HG03064 (cell line): ENCODE measurements around the gene FBXO10.
A peak's percentile ranks its signal among the peaks of the same experiment; 100 is the strongest.
"Not testable (repeated sequence)": the region's sequence is repeated elsewhere in the genome, so short reads cannot be mapped to it uniquely, and the experiment has no call there.

ENCODE experiments used
- ATAC-seq: cut with Tn5 transposase; IDR thresholded peaks from one replicate; pipeline ENCODE4 v1.9.1; 2021; ENCODE audit warnings: low read depth; ENCODE audit not compliant: unreplicated experiment

The FBXO10 gene, protein sequence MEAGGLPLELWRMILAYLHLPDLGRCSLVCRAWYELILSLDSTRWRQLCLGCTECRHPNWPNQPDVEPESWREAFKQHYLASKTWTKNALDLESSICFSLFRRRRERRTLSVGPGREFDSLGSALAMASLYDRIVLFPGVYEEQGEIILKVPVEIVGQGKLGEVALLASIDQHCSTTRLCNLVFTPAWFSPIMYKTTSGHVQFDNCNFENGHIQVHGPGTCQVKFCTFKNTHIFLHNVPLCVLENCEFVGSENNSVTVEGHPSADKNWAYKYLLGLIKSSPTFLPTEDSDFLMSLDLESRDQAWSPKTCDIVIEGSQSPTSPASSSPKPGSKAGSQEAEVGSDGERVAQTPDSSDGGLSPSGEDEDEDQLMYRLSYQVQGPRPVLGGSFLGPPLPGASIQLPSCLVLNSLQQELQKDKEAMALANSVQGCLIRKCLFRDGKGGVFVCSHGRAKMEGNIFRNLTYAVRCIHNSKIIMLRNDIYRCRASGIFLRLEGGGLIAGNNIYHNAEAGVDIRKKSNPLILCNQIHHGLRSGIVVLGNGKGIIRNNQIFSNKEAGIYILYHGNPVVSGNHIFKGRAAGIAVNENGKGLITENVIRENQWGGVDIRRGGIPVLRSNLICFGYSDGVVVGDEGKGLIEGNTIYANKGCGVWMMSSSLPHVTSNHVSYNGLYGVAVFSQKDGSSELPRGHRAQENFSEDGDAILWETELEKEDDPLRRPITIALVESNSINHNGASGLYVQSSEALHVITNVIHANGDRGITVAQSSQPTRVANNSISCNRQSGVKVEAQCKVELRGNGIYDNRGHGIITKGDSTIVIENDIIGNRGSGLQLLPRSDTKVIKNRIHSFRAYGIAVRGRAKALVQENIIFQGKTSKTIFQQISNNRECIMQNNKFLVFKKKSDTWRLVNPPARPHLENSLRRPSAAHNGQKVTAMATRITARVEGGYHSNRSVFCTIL

DNA sequence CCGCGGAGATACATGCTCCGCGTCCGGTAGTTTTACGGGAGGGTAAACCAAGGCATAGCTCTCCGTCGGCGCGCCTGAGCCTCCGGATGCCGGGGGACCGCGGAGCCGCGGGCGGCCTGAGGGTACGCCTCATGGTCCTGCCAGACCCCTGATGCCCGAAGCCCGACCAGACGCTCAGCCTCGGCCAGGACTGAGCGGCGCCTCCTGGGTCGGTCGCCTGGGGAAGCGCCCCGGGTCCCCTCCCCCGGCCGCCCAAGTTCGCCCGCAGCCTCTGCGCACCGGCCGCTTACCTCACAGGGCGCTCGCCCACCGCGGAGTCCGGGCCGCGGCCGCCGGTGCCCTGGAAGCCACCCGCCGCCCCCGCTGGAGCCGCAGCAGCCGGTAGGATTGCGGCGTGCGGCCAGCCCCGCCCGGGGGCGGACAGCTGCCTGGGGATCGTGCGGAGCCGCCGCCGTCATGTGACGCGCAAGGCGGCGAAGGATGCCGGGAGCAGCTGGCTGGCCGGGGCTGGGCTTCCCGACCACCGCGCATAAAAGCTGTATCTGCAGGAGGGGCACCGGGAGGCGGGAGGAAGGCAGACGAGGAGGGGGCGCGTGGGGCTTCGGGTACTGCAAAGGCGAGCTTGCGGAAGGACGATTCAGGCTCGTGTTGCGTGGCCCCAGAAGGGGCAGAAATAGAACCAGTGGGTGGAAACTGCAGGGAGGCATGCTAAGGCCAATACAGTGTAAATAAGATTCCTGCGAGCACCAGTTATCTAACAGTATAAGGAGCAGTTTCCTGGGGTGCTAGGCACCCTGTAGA lies at the start of gene FBXO10:
Gene FBXO10, minus strand, starts transcription at position 460 of the 801 bp plus-strand sequence. CDS start 34,612 bp downstream, outside the sequence.
- ATAC-seq: peak; percentile 77

DNA sequence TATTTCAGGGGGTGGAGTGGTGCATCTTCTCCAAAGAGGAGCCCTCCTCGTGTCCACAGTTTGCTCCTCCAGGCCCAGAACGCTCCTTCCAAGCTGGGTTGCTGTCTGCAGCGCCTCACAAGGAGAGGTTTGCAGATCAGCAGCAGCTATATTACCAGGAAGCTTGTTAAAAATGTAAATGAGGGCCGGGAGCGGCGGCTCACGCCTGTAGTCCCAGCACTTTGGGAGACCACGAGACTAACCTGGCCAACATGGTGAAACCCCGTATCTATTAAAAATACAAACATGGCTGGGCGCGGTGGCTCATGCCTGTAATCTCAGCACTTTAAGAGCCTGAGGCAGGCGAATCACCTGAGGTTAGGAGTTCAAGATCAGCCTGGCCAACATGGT lies 49.6 kb upstream of the FBXO10 start:
- no peak for ATAC-seq

DNA sequence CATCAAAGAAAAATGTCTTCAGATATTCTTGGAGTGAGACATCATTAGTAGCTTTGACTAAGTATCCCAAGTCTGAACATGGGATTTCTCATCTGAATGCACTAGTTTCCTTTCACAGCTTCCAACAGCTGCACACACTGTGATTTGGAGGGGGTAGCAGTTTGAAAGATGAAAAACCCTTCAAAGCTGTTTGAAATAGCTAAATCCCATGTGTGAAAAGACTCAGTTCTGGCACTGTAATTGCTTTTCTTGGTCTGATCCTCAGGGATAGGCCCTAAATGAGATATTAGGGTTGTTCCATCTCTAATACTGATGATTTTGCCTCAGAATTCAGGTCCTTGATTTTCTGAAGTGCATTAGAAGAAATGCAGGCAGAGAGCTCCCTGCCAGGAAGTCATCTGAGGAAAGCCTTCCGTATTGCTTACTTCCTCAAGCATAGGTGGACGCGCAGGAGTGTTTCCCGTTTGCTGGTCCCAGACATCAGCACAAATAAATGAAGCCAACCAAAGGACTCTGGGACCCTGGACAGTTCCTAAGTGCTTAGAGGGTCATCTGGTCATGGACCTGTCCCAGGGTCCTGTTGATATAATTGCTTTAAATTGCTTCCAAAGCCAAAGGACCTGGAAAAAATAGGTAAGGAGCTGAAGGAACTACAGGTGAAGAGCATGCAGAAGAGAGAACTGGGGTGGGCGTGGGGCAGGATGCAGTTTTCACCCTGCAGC lies 49.0 kb upstream of the FBXO10 start:
- no peak for ATAC-seq

DNA sequence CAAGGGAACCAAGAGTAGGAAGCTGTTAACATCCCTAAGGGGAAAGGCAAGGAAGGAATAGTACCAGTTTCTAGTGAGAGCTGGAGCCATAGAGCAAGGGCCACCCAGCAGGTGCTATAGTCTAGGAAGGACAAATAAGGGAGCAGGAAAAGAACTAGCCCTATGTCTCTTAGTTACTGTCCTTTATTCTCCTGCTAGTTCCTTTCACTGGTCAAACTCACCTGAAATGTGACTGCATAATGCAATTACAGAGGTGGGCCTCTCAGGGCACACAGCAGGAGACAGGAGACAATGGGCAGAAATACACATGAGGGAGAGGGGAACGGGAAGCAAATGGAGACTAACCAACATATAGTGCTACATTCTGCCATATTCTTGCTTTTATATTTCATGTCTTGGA lies 47.9 kb upstream of the FBXO10 start:
- no peak for ATAC-seq

DNA sequence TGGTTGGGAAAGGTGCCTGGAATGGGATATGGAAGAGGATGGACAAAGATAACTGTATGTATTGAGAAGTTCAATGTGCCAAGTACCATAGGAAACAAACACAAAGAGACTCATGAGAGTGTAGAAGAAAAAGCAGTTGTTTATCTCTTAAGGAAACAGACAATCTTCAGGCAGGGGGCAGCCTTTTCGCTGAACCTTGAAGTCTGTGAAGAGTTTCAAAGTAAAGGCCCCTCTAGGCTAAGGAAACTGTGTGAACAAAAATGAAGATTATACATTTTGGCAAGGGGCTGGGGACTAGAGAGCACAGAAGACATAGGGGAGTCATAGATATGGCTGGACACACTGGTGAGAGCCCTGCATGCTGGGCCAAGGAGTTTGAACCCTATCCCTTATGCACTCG lies 47.1 kb upstream of the FBXO10 start:
- no peak for ATAC-seq

DNA sequence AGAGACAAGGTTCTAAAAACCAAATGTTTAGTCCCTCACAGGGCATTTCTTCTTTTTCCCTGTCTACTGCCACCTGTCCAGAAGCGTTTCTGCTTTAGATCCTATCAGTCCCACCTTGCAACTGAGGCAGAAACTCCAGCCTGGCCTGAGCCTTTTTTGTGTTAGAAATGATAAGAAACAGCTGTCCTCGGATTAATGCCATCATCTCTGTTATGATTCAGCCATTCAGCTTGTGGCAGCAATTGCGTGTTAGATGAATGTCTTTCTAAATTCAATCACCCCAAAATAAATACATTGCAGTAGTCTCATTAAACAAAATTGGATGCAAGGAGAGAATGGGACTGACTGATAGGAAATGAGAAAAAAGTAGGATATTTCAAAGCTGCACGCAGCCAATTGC lies 46.3 kb upstream of the FBXO10 start:
- ATAC-seq: no peak

DNA sequence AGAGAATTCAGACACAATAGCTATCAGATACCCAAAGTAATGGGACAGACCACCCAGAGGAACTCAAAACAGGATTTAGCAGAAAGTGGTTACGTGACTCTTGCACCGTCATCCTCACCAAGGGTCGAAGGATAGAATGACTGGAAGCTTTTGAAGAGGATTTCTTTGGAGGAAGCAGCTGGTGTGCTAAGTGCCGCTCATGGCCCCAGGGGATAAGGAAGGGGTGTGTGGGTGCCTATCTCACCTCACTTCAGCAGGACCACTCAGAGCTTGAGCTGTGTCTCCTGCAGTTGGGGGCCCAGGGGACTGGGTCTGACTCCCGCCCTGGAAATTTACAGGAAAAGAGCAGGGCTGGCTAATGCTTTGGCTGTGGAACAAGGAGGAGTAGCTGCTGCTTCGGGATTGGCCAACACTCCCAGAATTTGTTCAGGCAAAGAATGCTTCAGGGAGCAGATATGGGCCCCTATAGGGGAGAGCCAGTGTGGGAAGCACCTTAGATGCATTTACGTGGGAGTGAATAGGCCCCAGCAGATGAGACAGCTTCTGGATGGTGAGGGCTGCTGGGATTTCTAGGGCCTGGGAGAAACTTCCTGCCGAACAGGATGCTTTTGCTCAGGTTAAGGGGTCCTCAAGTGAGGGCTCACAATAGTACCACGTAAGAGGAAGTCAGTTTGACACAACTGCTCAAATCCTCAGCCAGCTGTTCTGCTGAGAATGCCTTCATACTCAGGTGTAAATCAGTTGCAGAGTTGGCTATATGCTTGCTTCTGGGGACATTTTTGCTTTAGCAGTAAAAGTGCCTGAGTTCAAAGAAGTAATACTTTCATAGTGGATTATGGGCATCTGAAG lies 45.3 kb upstream of the FBXO10 start:
- no peak for ATAC-seq

DNA sequence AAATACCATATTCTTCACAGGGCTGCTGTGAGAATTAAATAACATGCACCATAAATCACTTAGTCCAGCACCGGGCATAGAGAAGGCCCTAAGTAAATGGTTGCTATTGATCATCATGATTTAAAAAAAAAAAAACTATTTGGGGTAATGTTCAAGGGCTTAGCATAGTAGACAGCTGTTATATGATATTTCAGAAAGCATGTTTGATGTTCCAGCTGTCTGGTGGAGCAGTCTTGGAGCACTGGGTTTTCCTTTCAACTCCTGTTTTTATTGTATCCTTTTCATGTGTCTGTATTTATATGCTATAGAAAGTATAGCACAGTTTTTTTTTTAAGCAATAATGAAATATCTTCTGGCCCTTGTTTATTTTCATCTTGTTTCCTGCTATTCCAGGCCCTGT lies 44.2 kb upstream of the FBXO10 start:
- ATAC-seq: no peak

DNA sequence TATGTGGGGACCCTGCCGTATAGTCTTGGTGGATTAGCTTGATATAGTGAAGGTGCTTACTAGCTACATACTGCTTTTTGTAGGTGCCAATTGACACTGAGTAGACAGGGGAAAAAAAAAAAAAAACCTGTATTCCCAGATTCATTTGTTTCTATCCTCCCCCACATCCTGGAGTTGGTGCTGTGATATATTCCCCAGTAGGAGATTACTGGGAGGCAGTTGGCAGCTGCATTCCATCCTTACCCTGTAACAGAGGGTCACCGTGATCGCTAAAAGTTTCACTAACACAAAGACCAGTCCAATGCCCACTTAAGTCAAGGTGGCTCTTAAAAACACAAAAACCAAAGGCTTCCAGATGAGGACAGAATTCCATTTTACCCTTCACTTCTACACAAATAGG lies 43.6 kb upstream of the FBXO10 start:
- ATAC-seq: no peak

DNA sequence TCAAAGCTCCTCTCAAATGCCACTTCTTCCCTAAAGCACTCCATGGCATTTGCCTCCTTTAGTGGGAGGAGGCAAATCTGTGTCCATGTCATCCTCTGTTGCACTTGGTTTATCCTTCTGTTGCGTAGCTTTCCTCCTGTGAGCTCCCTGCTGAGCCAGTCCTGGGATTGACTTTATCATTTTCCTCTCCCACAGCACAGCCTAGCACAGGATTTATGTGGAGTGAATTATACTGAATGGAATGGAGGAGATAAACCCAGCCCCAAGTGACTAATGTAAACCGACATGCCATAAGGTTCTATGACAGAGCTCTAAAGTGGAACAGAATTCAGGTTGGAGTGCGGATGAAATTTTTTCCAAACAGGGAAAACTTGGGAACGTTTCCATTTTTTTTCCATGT lies 42.6 kb upstream of the FBXO10 start:
- no peak for ATAC-seq

DNA sequence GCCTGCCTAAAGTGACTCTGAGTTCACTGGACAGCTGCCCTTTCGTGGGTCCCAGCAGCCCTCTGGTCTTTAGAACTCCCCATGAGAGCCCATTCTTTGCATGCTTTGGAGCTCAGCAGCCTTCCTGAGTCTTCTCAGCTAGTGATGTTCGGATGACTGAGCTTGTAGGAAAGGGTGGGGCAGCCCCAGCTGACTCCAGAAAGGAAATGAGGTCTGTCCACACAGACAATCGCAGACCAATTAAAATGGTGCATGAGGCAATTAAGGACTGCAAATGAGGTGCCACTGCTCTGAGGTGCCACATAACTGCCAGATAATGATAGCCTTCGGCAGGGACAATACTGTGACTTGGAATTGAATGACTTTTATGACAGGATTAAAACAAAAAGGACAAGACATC lies 41.7 kb upstream of the FBXO10 start:
- ATAC-seq: no peak

DNA sequence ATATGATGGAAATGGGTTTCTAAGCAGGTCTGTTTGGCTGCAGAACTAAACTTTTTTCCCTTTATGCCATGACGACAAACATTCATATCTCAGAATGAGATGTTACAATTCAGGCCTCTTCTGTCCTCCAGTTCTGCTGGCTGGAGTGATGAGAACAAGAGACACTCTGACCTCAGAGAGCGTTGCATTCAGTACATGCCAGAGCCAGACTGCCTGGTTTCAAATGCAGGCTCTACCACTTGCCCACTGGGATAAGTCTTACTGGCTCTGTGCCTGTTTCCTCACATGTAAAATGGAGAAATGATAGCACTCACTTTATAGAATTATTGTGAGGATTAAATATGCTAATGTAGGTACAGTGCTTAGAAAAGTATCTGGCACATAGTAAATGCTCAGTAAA lies 41.0 kb upstream of the FBXO10 start:
- ATAC-seq: no peak

DNA sequence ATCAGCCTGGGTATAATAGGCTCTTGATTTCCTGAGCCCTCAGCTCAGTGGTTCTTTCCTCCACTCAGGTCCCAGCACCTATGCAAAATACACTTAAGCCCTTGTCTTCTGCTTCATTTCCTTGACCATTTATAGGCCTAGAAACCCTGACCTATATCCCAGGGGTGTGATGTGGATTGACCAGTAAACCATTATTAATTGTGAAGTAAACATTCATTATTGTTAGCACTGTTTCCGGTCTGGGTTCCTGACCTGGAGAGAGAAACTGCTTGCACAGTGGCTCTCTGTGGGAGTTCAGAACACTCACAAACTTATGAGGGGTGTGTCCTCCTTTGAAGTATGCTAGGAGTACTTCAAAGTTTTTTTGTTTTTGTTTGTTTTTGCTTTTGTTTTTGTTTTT lies 35.8 kb upstream of the FBXO10 start:
- no peak for ATAC-seq

DNA sequence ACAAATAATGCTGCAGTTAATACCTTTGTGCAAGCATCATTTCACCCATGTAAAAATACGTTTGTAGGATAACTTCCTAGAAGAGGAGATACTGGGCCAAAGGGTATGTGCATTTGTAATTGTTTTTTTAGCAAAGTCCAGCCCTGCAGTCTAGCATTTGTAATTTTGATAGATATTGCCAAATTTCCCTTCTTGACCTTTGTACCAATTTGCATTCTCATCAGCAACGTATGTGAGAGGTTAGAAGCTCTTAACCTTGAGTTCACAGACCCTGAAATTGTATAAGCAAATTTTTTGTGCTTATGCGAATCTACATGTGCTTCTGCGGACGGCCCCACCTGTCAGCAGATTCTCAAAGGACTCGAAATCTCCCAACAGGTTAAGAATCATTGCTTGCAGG lies 34.8 kb upstream of the FBXO10 start:
- ATAC-seq: no peak

DNA sequence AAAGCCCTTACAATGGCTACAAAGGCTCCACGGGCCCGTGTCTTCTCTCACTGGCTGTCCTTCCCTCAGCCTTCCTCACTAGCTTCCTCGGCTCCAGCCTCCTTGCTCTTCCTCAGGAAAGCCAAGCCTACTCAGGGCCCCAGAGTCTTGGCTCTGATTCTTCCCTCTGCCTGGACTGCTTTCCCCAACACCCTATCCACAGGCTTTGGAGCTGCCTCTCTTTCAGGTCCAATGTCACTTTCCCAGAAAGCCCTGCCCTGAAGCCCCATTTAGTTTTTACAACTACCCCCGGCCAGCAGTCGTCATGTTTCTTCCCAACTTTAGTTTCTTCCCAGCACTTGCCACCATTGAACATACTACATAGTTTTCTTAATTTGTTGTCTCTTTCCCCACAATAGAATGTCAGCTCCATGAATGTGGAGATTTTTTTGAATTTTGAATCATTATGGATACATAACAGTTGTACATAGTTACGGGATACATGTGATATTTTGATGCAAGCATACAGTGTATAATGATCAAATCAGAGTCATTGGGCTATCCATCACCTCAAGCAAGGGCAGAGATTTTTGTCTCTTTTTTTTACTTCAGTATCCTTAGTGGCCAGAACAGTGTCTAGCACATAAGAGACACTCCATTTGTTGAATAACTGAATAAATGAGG lies 33.7 kb upstream of the FBXO10 start:
- ATAC-seq: no peak

DNA sequence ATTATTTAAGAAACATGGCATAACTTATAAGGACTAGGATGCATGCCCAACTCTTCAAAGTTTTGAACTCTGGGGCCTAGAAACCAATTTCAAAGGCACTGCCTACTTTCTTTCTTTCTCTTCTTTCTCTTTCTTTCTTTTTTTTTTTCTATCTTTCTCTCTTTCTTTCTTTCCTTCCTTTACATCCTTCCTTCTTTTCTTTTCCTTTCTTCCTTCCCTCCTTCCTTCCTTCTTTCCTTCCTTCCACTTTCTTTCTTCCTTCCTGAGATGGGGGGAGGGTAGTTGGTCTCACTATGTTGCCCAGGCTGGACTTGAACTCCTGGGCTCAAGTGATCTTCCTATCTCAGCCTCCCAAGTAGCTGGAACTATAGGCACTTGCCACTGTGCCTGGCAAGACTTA lies 32.1 kb upstream of the FBXO10 start:
- ATAC-seq: no peak

DNA sequence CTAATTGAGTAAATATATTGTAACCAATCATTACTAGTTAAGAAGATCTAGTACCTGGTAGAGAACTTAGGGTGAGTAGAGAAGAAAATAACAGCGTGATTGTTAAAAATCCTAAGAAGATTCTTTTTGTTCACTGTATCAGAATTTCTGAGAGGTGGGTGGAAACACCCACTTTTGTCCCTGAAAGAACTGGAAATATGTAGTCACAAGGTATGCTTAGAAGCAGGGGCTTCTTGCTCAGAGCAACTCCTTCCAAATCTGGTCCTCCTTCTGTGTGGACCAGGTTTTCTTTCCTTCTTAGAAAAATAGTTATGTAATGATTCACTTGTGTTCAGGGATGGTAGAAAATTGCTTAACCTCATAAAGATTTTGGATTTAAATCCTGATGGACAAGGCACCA lies 28.1 kb upstream of the FBXO10 start:
- no peak for ATAC-seq

DNA sequence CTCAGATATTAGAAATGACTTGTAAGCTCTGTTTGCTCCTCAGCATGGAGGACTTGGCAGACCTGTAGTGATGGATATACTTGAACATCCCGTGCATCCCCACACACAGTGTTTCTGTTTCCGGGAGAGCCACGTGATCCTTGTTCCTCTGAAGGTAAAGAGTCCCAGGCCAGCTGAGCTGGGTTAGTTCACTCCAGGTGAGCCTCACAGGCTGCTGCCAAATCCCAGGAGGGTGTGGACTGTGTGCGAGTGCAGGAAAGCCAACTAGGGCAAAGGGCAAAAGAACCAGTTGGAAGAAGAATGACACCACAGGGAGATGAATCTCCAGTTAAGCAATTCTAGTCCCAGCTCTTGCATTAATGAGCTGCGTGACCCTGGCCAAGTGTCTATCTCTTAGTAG lies 26.6 kb upstream of the FBXO10 start:
- no peak for ATAC-seq

DNA sequence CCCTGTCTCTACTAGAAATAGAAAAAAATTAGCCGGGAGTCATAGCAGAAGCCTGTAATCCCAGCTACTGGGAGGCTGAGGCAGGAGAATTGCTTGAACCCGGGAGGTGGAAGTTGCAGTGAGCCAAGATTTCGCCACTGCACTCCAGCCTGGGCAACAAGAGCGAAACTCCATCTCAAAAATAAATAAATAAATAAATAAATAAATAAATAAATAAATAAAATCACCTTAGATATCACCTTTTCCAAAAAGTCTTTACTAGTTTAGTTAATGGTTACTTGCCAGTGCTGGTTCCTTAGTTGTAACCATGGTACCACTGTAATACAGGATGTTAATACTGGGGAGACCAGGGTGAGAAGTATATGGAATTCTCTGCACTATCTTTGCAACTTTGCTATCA lies 25.9 kb upstream of the FBXO10 start:
- ATAC-seq: not testable (repeated sequence)
